Stimulated activated memory B cell treated with anti-CD40 and anti-IgM and Interleukin-4, amounts not matched to agents 10 μg/mL and 1 μg/mL and 100 μg/mL, for 72 hours (primary cell): Measurements from ENCODE around the gene U2AF1L4.
"Not testable (repeated sequence)": the region's sequence is repeated elsewhere in the genome, so short reads cannot be mapped to it uniquely, and the experiment has no call there.

Experiments used
- ATAC-seq: fragments of 150-1000 bp; cut with Tn5 transposase; 2 replicates; pipeline ENCODE4 v1.10.0; 2021
- H3K27ac Mint-ChIP-seq: one replicate; pipeline ENCODE4 v1.8.0; 2022; ENCODE audit warnings: mild to moderate bottlenecking, mixed read lengths
- H3K27me3 Mint-ChIP-seq: one replicate; pipeline ENCODE4 v1.8.0; 2022; ENCODE audit warnings: mixed read lengths
- H3K36me3 Mint-ChIP-seq: one replicate; pipeline ENCODE4 v1.8.0; 2022; ENCODE audit warnings: mixed read lengths
- H3K4me1 Mint-ChIP-seq: one replicate; pipeline ENCODE4 v1.8.0; 2022; ENCODE audit warnings: mixed read lengths
- H3K4me3 Mint-ChIP-seq: one replicate; pipeline ENCODE4 v1.8.0; 2022; ENCODE audit warnings: mild to moderate bottlenecking, moderate library complexity, mixed read lengths
- H3K9me3 Mint-ChIP-seq: one replicate; pipeline ENCODE4 v1.8.0; 2022; ENCODE audit warnings: mixed read lengths

The U2AF1L4 gene

GRCh38 chr19:35773020-35773806, 28.0 kb upstream of the U2AF1L4 start:
- no peak for ATAC-seq

GRCh38 chr19:35772362-35772761, 27.1 kb upstream of the U2AF1L4 start:
- H3K9me3 Mint-ChIP-seq, ATAC-seq, H3K4me3 Mint-ChIP-seq, H3K27me3 Mint-ChIP-seq, H3K27ac Mint-ChIP-seq: not testable (repeated sequence)
- Mint-ChIP-seq H3K36me3 (peaks cover 19% of the 10 kb centered on the region), H3K4me1 (peaks cover 28% of the 10 kb centered on the region)

More at GRCh38 chr19:35773020-35773806, 28.0 kb upstream of the U2AF1L4 start:
- Mint-ChIP-seq H3K4me3 (no peak overlapping the region), H3K27me3 (no peaks in the 10 kb centered on the region), H3K27ac (no peak overlapping the region), H3K36me3 (peaks cover 11% of the 10 kb centered on the region), H3K9me3 (no peaks in the 10 kb centered on the region), H3K4me1 (peaks cover 24% of the 10 kb centered on the region)

- H3K27ac Mint-ChIP-seq: no peak overlapping the region
- H3K27me3 Mint-ChIP-seq: no peaks in the 10 kb centered on the region
- no peak for ATAC-seq
- no peak overlapping the region for H3K4me3 Mint-ChIP-seq
- H3K9me3 Mint-ChIP-seq: no peaks in the 10 kb centered on the region
- H3K36me3 Mint-ChIP-seq: peaks cover 37% of the 10 kb centered on the region
- H3K4me1 Mint-ChIP-seq: peaks cover 7% of the 10 kb centered on the region
Measured at GRCh38 chr19:35768082-35768421, 22.8 kb upstream of the U2AF1L4 start.

- Mint-ChIP-seq H3K27me3 (no peaks in the 10 kb centered on the region), H3K27ac (no peak overlapping the region), H3K4me3 (no peak overlapping the region), H3K4me1 (peaks cover 7% of the 10 kb centered on the region), H3K36me3 (peaks cover 37% of the 10 kb centered on the region), H3K9me3 (no peaks in the 10 kb centered on the region)
- ATAC-seq: peak; percentile 56
Measured at GRCh38 chr19:35767288-35768081, 22.3 kb upstream of the U2AF1L4 start.

GRCh38 chr19:35766571-35767104, 21.4 kb upstream of the U2AF1L4 start:
- Mint-ChIP-seq H3K9me3 (no peaks in the 10 kb centered on the region), H3K4me1 (peaks cover 7% of the 10 kb centered on the region), H3K4me3 (no peak overlapping the region), H3K27ac (no peak overlapping the region), H3K36me3 (peaks cover 45% of the 10 kb centered on the region), H3K27me3 (no peaks in the 10 kb centered on the region)
- no peak for ATAC-seq

GRCh38 chr19:35764432-35765315, 19.5 kb upstream of the U2AF1L4 start:
- peaks cover 45% of the 10 kb centered on the region for H3K36me3 Mint-ChIP-seq
- peaks cover 9% of the 10 kb centered on the region for H3K4me1 Mint-ChIP-seq
- H3K9me3 Mint-ChIP-seq: no peaks in the 10 kb centered on the region
- H3K27ac Mint-ChIP-seq: no peak overlapping the region
- H3K4me3 Mint-ChIP-seq: no peak overlapping the region
- H3K27me3 Mint-ChIP-seq: no peaks in the 10 kb centered on the region
- ATAC-seq: no peak

GRCh38 chr19:35760711-35761349, 15.6 kb upstream of the U2AF1L4 start:
- ATAC-seq: no peak
- Mint-ChIP-seq H3K4me1 (peaks cover 31% of the 10 kb centered on the region), H3K27me3 (peaks cover 12% of the 10 kb centered on the region), H3K36me3 (peaks cover 25% of the 10 kb centered on the region), H3K9me3 (no peaks in the 10 kb centered on the region), H3K27ac (no peak overlapping the region), H3K4me3 (no peak overlapping the region)

GRCh38 chr19:35759697-35760096, 14.5 kb upstream of the U2AF1L4 start:
- H3K36me3 Mint-ChIP-seq: peaks cover 24% of the 10 kb centered on the region
- H3K4me3 Mint-ChIP-seq: peak overlapping the region; percentile 57
- H3K4me1 Mint-ChIP-seq: peaks cover 39% of the 10 kb centered on the region
- H3K27ac Mint-ChIP-seq: no peak overlapping the region
- peaks cover 23% of the 10 kb centered on the region for H3K27me3 Mint-ChIP-seq
- ATAC-seq: no peak
- H3K9me3 Mint-ChIP-seq: no peaks in the 10 kb centered on the region

- peak; percentile 99 for ATAC-seq
- H3K27ac Mint-ChIP-seq: peak within 1 kb of the TSS; percentile 87
- no peaks in the 10 kb centered on the region for H3K9me3 Mint-ChIP-seq
- H3K4me3 Mint-ChIP-seq: peak within 1 kb of the TSS; percentile 86
- H3K4me1 Mint-ChIP-seq: peaks cover 39% of the 10 kb centered on the region
- peaks cover 40% of the 10 kb centered on the region for H3K36me3 Mint-ChIP-seq
- peaks cover 31% of the 10 kb centered on the region for H3K27me3 Mint-ChIP-seq
Measured at GRCh38 chr19:35757749-35758608, 12.8 kb upstream of the U2AF1L4 start, which contains the start of gene PROSER3. TSS of gene PROSER3 (plus strand) at chr19:35758176. CDS start at chr19:35758216, 40 bp downstream.

- peaks cover 46% of the 10 kb centered on the region for H3K36me3 Mint-ChIP-seq
- peaks cover 31% of the 10 kb centered on the region for H3K27me3 Mint-ChIP-seq
- H3K4me3 Mint-ChIP-seq: peak overlapping the region; percentile 86
- peak overlapping the region; percentile 87 for H3K27ac Mint-ChIP-seq
- no peaks in the 10 kb centered on the region for H3K9me3 Mint-ChIP-seq
- peaks cover 41% of the 10 kb centered on the region for H3K4me1 Mint-ChIP-seq
- no peak for ATAC-seq
Measured at GRCh38 chr19:35757231-35757748, 12.1 kb upstream of the U2AF1L4 start.

- Mint-ChIP-seq H3K4me1 (peaks cover 45% of the 10 kb centered on the region), H3K27ac (peak within 1 kb of the TSS; percentile 87), H3K27me3 (peaks cover 31% of the 10 kb centered on the region), H3K36me3 (peaks cover 43% of the 10 kb centered on the region), H3K4me3 (peak within 1 kb of the TSS; percentile 86), H3K9me3 (no peaks in the 10 kb centered on the region)
- ATAC-seq: no peak
Measured at GRCh38 chr19:35756377-35757230, 11.4 kb upstream of the U2AF1L4 start, which contains the start of gene HSPB6. TSS of gene HSPB6 (minus strand) at chr19:35757029. CDS start at chr19:35757008, 21 bp downstream.

GRCh38 chr19:35755550-35756376, 10.5 kb upstream of the U2AF1L4 start:
- H3K4me1 Mint-ChIP-seq: peaks cover 45% of the 10 kb centered on the region
- H3K36me3 Mint-ChIP-seq: peaks cover 43% of the 10 kb centered on the region
- no peak overlapping the region for H3K27ac Mint-ChIP-seq
- H3K9me3 Mint-ChIP-seq: no peaks in the 10 kb centered on the region
- H3K4me3 Mint-ChIP-seq: peak overlapping the region; percentile 4
- ATAC-seq: no peak
- H3K27me3 Mint-ChIP-seq: peaks cover 31% of the 10 kb centered on the region
